ENCODE measurements around the gene HOXB2. TPM values are rescaled to one million over a fixed set of nuclear protein-coding genes. Genes with fewer than 3 reads are reported as not detected.

HOXB2 gene
- total RNA-seq, 3 donors from 2014 or later (not counting 1 experiment from before 2014, with no cell fraction given) = 21.6 to 30.5 (median 24.7) TPM

DNA sequence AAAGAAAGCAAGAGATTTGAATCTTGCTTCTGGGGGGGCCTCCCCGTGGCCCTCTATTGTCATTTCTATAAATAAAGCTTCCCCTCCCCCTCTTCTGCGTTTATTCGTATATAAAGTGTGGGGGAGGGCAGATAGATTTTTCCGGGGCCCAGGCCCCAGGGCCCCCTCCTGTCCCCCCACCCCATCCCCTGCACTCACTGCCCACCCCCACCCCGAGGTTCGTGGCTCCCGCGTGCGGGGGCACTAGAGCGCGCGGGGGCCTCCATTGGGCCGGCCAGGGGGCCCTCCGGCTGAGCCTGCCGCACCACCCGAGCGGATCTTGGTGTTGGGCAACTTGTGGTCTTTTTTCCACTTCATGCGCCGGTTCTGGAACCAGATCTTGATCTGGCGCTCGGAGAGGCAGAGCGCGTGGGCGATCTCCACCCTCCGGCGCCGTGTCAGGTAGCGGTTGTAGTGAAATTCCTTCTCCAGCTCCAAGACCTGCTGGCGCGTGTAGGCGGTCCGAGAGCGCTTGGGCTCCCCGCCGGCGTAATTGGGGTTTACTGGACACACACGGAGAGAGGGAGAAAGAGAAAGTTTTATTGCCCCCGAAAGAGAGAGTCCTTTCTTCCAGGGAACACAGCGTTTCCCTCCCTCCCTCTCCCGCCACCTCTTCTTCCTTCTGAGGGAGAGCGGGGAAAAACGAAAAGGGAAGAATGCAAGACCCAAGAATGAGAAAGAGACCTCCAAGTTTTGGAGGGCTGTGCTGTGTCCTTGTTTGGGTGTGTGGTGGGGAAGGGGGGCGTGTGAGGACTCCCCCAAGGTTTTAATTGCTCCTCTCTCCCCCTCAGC, 31.8 kb upstream of the HOXB2 start:
- Histone ChIP-seq H3K36me3 (ENCODE audit: control insufficient read depth, insufficient read depth, low read length) (no peaks in the 10 kb centered on the region), H3K4me3 (ENCODE audit: low read length) (peak overlapping the region; percentile 6), H3K27me3 (ENCODE audit: control insufficient read depth, insufficient read depth, low read length) (peaks cover 22% of the 10 kb centered on the region), H3K27ac (ENCODE audit: low read length) (no peak overlapping the region), H3K9me3 (ENCODE audit: control insufficient read depth, insufficient read depth, low read length) (no peaks in the 10 kb centered on the region), H3K4me1 (ENCODE audit: control insufficient read depth, insufficient read depth, low read length) (peaks cover 54% of the 10 kb centered on the region)
- DNase-seq (peak in 1 of 2 donors; percentile 16), ATAC-seq (no peak)
- peak overlapping the region; percentile 75 for H3K4me3 Mint-ChIP-seq
- intact Hi-C loops (cut with micrococcal nuclease) = no loop called here
- no peaks in the 10 kb centered on the region for H3K36me3 Mint-ChIP-seq
- 38% methylated on average over 31 of the region's 43 CpGs for WGBS (ENCODE audit: insufficient coverage)
- H3K27ac Mint-ChIP-seq = peak overlapping the region in 1 of 2 donors; percentile 89
- H3K4me1 Mint-ChIP-seq = peaks cover 41 to 67% of the 10 kb centered on the region in 2 donors
- H3K27me3 Mint-ChIP-seq (ENCODE audit: low read depth in 2 of 2) = peaks cover 21 to 30% of the 10 kb centered on the region in 2 donors
- no peaks in the 10 kb centered on the region for H3K9me3 Mint-ChIP-seq
- no peak for TF ChIP-seq CTCF (IDR thresholded peaks at IDR 0.05)

GRCh38 chr17:48575673-48576478, 31.0 kb upstream of the HOXB2 start:
- Histone ChIP-seq H3K27ac (ENCODE audit: low read length) (no peak overlapping the region), H3K27me3 (ENCODE audit: control insufficient read depth, insufficient read depth, low read length) (peaks cover 15% of the 10 kb centered on the region), H3K9me3 (ENCODE audit: control insufficient read depth, insufficient read depth, low read length) (no peaks in the 10 kb centered on the region), H3K36me3 (ENCODE audit: control insufficient read depth, insufficient read depth, low read length) (no peaks in the 10 kb centered on the region), H3K4me3 (ENCODE audit: low read length) (no peak overlapping the region), H3K4me1 (ENCODE audit: control insufficient read depth, insufficient read depth, low read length) (peaks cover 49% of the 10 kb centered on the region)
- Mint-ChIP-seq H3K36me3 (no peaks in the 10 kb centered on the region), H3K27me3 (ENCODE audit: low read depth in 2 of 2) (peaks cover 21 to 22% of the 10 kb centered on the region in 2 donors), H3K9me3 (no peaks in the 10 kb centered on the region), H3K4me1 (peaks cover 41 to 66% of the 10 kb centered on the region in 2 donors), H3K27ac (peak overlapping the region in 1 of 2 donors; percentile 44), H3K4me3 (peak overlapping the region; percentile 45)
- DNase-seq = peak in 1 of 2 donors; percentile 15
- WGBS (ENCODE audit: insufficient coverage) = 78% methylated on average over 22 of the region's 22 CpGs
- intact Hi-C loops (cut with micrococcal nuclease) = no loop called here
- no peak for ATAC-seq
- no peak for TF ChIP-seq CTCF (IDR thresholded peaks at IDR 0.05)

DNA sequence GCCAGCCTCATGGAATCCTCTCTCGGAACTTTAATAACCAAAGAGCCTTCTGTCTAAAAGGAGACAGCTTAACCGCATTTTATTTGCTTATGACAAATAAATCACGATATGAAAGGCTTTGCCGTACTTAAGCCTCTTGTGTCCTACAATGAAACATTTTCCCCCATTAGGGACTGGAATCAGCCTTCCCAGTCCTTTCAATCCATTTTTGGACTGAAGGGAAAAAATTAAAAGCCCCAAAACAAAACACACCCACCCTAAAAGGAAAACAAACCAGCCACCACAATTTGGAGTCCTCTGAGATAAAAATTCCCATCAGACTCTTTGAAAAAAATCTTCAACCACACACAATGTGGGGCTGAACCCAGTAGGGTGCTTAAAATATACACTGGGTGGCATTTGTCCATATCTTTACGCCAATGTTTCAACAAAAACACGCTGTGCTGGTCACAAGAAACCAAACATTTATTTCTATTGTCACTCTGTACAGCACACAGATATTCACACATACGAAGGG, 30.2 kb upstream of the HOXB2 start:
- no peak for TF ChIP-seq CTCF (IDR thresholded peaks at IDR 0.05)
- ATAC-seq (no peak), DNase-seq (no peak)
- Mint-ChIP-seq H3K27ac (no peak overlapping the region), H3K4me1 (peaks cover 39 to 63% of the 10 kb centered on the region in 2 donors), H3K9me3 (no peaks in the 10 kb centered on the region), H3K27me3 (ENCODE audit: low read depth in 2 of 2) (peaks cover 14 to 15% of the 10 kb centered on the region in 2 donors), H3K36me3 (no peaks in the 10 kb centered on the region), H3K4me3 (peak overlapping the region; percentile 47)
- peaks cover 11% of the 10 kb centered on the region for H3K27me3 ChIP-seq (ENCODE audit: control insufficient read depth, insufficient read depth, low read length)
- H3K9me3 ChIP-seq (ENCODE audit: control insufficient read depth, insufficient read depth, low read length) = no peaks in the 10 kb centered on the region
- WGBS (ENCODE audit: insufficient coverage) = 97% methylated on average over 6 of the region's 7 CpGs
- intact Hi-C loops (cut with micrococcal nuclease) = no loop called here
- no peak overlapping the region for H3K4me3 ChIP-seq (ENCODE audit: low read length)
- no peaks in the 10 kb centered on the region for H3K36me3 ChIP-seq (ENCODE audit: control insufficient read depth, insufficient read depth, low read length)
- no peak overlapping the region for H3K27ac ChIP-seq (ENCODE audit: low read length)
- peaks cover 49% of the 10 kb centered on the region for H3K4me1 ChIP-seq (ENCODE audit: control insufficient read depth, insufficient read depth, low read length)
